HG03571 (cell line): ENCODE data around the gene ANG.

Source experiments
- ATAC-seq: cut with Tn5 transposase; IDR thresholded peaks from one replicate; pipeline ENCODE4 v1.9.1; 2021; ENCODE audit not compliant: unreplicated experiment

The ANG gene

DNA sequence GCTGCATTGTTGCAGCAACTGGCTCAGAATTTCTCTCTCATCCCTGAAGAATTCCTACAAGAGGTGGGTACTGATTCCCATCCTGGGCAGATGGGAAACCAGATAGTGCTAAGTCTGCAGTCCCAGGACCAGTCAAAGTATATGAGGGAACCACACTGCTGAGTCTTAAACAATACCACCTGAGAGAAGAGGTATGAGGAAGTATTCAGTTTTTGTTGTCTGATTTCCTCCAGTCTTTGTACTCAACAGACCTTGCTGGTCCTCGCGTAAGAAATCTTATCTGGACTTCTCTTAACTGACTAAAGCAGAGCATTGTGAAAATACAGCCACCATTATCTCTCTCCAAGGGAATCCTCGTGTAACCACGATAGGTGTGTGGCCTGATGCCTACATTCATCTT is 53.6 kb downstream of the ANG start:
- ATAC-seq, result no peak

- ATAC-seq, result no peak
These were observed 55.0 kb downstream of the ANG start for GRCh38 chr14:20743556-20743955.
